ENCODE measurements around the gene PLSCR4. TPM values are rescaled to one million over a fixed set of nuclear protein-coding genes. Genes with fewer than 3 reads are reported as not detected.

PLSCR4 gene
- total RNA-seq, 1 experiment from 2014 or later, result 3.5 TPM

- no TSS peak for BruUV-seq (replicated peaks)
- ChIA-PET CTCF (interaction anchor here (0.7 kb wide), 1 partner anchor 8 kb away, joined by 3 read pairs; no protein-coding TSS in a partner anchor), POLR2A (no interaction called here)
- no peaks in the 10 kb centered on the region for H3K36me3 ChIP-seq (ENCODE audit: control insufficient read depth, insufficient read depth, low read length)
- ATAC-seq (no peak), DNase-seq (ENCODE audit: low read depth, low spot score) (no peak)
- intact Hi-C loops (cut with micrococcal nuclease; ENCODE audit: unreplicated experiment), result no loop called here
- in situ Hi-C loops (cut with HindIII; ENCODE audit: low pct_unique_long_range_greater_than_20kb, low sequenced_read_pairs), result no loop called here
- no peaks in the 10 kb centered on the region; the same call in 1 of the 2 replicates for H3K27me3 ChIP-seq (ENCODE audit: control insufficient read depth, insufficient read depth, low read length)
- H3K9me3 ChIP-seq (ENCODE audit: control insufficient read depth, insufficient read depth, low read depth, low read length), result no peaks in the 10 kb centered on the region
- H3K27ac ChIP-seq (ENCODE audit: low read length), result no peak overlapping the region
- TF ChIP-seq POLR2AphosphoS5 (IDR thresholded peaks at IDR 0.05; ENCODE audit: low read depth, low read length) (no peak), CTCF (IDR thresholded peaks at IDR 0.05) (no peak), SIN3A (IDR thresholded peaks at IDR 0.05; ENCODE audit: borderline replicate concordance, insufficient read depth, low read depth, low read length) (no peak), TCF7L2 (IDR thresholded peaks at IDR 0.05; ENCODE audit: low read depth, low read length) (no peak)
- H3K4me1 ChIP-seq (ENCODE audit: control insufficient read depth, insufficient read depth, low read length), result no peaks in the 10 kb centered on the region
- H3K4me3 ChIP-seq (ENCODE audit: low read depth in 2 of 2, low read length in 2 of 2), result no peak overlapping the region
These were observed 11.6 kb upstream of the PLSCR4 start for GRCh38 chr3:146262371-146263110.

- H3K9me3 ChIP-seq (ENCODE audit: control insufficient read depth, insufficient read depth, low read depth, low read length), result no peaks in the 10 kb centered on the region
- ChIA-PET CTCF (no interaction called here), POLR2A (no interaction called here)
- no peaks in the 10 kb centered on the region for H3K4me1 ChIP-seq (ENCODE audit: control insufficient read depth, insufficient read depth, low read length)
- TF ChIP-seq SIN3A (IDR thresholded peaks at IDR 0.05; ENCODE audit: borderline replicate concordance, insufficient read depth, low read depth, low read length) (no peak), POLR2AphosphoS5 (IDR thresholded peaks at IDR 0.05; ENCODE audit: low read depth, low read length) (no peak), TCF7L2 (IDR thresholded peaks at IDR 0.05; ENCODE audit: low read depth, low read length) (no peak), CTCF (IDR thresholded peaks at IDR 0.05) (no peak)
- TF ChIP-seq, protein P1, sequence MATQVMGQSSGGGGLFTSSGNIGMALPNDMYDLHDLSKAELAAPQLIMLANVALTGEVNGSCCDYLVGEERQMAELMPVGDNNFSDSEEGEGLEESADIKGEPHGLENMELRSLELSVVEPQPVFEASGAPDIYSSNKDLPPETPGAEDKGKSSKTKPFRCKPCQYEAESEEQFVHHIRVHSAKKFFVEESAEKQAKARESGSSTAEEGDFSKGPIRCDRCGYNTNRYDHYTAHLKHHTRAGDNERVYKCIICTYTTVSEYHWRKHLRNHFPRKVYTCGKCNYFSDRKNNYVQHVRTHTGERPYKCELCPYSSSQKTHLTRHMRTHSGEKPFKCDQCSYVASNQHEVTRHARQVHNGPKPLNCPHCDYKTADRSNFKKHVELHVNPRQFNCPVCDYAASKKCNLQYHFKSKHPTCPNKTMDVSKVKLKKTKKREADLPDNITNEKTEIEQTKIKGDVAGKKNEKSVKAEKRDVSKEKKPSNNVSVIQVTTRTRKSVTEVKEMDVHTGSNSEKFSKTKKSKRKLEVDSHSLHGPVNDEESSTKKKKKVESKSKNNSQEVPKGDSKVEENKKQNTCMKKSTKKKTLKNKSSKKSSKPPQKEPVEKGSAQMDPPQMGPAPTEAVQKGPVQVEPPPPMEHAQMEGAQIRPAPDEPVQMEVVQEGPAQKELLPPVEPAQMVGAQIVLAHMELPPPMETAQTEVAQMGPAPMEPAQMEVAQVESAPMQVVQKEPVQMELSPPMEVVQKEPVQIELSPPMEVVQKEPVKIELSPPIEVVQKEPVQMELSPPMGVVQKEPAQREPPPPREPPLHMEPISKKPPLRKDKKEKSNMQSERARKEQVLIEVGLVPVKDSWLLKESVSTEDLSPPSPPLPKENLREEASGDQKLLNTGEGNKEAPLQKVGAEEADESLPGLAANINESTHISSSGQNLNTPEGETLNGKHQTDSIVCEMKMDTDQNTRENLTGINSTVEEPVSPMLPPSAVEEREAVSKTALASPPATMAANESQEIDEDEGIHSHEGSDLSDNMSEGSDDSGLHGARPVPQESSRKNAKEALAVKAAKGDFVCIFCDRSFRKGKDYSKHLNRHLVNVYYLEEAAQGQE (IDR thresholded peaks at IDR 0.05; ENCODE audit: insufficient read depth in 1 of 2, low read depth in 2 of 2, low read length in 1 of 2), result no peak
- DNase-seq (ENCODE audit: low read depth, low spot score), result no peak
- no peaks in the 10 kb centered on the region for H3K36me3 ChIP-seq (ENCODE audit: control insufficient read depth, insufficient read depth, low read length)
- in situ Hi-C loops (cut with HindIII; ENCODE audit: low pct_unique_long_range_greater_than_20kb, low sequenced_read_pairs) (no loop called here), intact Hi-C loops (cut with micrococcal nuclease; ENCODE audit: unreplicated experiment) (no loop called here)
- no peak overlapping the region for H3K4me3 ChIP-seq (ENCODE audit: low read depth in 2 of 2, low read length in 2 of 2)
- ATAC-seq, result no peak
- H3K27me3 ChIP-seq (ENCODE audit: control insufficient read depth, insufficient read depth, low read length), result no peaks in the 10 kb centered on the region; the same call in 1 of the 2 replicates
- no peak overlapping the region for H3K27ac ChIP-seq (ENCODE audit: low read length)
- BruUV-seq (replicated peaks), result no TSS peak
These were observed 9.1 kb upstream of the PLSCR4 start for GRCh38 chr3:146259880-146260589.
